NOMO-1 treated with dmso at 0.1 percent for 144 hours (cell line): ENCODE data around the gene UNC13D.
"Not testable (repeated sequence)": the region's sequence is repeated elsewhere in the genome, so short reads cannot be mapped to it uniquely, and the experiment has no call there.

Experiments
- DNase-seq: peaks from one replicate; lab custom pipeline; 2025; ENCODE audit not compliant: unreplicated experiment; lab: John Stamatoyannopoulos, UW

Gene UNC13D

DNA sequence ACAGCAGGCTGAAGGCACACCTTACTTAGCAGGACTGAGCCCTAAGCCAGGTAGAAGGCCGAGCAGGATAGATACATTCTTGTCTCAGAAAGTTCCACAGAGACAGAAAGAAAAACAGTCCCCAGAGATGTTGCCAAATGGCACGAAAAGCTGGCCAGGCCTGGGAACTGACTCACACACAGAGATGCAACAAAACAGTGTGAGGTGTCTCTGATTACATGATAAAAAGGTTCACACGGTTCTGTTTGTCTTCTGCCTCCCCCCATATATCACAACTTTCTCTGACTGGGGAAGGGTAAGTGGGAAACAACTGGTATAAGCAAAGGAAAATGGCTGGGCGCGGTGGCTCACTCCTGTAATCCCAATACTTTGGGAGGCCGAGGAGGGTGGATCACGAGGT, 9.2 kb upstream of the UNC13D start:
- DNase-seq = no peak

DNA sequence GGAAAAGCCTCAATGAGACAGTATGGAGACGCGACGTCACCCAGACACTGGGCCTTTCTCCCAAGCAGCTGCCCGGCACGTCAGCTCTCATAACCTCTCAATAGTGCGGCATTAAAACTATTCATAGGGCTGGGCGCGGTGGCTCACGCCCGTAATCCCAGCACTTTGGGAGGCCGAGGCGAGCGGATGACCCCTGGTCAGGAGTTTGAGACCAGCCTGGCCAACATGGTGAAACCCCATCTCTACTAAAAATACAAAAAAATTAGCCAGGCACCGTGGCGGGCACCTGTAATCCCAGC, 7.4 kb upstream of the UNC13D start:
- not testable (repeated sequence) for DNase-seq

DNA sequence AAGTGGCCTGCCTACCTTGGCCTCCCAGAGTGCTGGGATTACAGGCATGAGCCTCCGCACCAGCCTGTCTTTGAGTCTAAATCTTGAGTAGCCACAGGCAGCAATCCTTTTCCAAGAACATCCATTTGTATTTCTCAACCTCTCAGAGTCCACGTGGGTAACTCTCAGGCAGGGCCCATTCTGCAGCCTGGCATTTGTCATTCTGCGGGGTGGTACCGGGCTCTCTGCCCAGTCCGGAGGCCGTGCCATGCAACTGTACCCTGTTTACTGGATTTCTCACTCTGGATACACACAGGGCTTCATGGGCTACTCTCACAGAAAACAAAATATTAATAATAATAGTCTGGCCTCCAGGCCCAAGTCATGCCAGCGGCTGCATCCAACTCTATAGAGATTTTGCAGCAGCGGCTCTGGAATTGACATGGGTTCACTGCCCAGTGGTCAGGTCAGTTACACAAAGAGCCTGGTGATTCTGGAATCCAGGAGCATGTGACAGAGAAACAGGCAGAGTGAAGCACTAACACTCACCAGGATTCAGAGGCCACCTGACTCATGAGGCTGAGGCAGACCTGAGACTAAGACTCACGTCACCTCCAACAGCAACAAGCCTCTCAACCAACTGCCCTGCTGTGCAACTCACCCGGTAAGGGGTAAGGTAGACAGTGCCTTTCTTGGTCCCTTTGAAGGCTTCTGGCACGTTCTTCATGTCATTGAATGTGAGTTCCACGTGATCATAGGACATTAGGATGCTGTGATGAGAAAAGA, 6.9 kb upstream of the UNC13D start:
- DNase-seq = no peak

DNA sequence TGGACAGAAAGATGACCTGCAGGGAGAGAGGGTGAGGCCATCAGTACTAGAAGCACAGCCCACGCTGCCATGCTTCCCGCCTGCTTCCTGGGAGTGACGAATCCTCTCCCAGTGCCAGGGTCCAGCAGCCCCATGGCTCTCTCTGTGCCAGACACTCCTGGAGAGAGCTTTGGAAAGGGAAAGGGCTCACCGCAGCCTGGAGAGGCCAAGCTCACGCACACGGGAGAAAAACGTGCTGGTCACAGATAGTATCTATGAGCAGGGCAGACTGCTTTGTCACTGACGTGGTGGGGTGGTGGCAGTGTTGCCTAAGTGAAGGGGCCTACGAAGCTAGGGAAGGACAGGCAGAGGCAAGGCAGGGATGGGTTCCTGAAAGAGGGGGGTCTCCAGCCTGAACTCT, 5.5 kb upstream of the UNC13D start:
- DNase-seq = no peak

DNA sequence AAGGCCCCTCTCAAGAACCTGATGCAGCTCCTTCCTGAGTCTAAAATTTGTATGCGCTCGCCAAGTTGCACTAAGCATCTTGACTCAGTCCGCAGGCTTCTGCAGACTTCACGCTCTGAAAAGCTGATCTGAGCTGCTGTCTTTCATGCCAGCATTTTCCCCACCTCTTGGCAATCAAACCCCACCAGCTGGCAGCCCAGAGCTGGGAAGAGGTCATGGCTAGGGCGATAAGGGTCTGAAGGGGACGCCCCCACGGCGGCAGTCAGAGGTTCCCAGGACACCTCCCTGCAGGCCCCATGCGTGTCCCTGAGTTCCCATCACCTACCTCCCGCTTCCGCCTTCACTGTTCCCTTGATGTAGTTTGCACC, 5.1 kb upstream of the UNC13D start:
- DNase-seq = no peak

DNA sequence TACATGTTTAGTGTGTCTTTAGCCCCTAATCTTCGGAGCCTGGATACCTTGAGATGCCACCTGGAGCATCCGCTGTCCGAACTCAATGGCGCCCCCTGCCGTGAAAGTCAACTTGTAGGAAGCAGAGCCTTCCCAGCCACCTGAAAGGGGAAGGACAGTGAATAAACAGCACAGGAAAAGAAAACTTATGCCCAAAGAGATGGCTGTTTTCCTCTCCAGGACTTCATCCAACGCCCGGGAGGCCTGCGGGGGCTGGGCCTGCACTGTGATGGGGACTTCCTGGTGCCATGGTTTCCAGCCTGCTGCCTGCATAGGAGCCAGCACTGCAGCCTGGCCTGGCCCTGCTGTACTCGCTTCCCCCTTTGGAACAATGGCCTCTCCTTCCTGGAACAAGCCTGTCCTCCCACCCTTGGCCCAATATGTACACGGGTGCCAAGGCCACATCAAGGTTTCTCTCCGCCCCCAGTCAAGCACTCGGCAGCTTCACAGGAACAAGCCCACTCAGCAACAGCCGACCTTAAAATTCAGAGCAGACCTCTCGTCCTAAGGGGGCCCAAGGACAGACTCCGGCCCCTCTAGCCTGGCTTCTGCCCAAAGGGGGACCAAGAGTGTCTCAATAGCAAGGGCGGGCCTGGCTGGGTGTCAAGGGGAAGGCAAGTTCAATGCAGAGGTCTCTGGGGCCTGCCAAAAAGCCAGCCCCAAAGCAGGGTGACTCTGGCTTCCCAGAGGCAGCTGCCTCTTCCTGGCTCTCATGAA, 4.5 kb upstream of the UNC13D start:
- peak; percentile 18 for DNase-seq

DNA sequence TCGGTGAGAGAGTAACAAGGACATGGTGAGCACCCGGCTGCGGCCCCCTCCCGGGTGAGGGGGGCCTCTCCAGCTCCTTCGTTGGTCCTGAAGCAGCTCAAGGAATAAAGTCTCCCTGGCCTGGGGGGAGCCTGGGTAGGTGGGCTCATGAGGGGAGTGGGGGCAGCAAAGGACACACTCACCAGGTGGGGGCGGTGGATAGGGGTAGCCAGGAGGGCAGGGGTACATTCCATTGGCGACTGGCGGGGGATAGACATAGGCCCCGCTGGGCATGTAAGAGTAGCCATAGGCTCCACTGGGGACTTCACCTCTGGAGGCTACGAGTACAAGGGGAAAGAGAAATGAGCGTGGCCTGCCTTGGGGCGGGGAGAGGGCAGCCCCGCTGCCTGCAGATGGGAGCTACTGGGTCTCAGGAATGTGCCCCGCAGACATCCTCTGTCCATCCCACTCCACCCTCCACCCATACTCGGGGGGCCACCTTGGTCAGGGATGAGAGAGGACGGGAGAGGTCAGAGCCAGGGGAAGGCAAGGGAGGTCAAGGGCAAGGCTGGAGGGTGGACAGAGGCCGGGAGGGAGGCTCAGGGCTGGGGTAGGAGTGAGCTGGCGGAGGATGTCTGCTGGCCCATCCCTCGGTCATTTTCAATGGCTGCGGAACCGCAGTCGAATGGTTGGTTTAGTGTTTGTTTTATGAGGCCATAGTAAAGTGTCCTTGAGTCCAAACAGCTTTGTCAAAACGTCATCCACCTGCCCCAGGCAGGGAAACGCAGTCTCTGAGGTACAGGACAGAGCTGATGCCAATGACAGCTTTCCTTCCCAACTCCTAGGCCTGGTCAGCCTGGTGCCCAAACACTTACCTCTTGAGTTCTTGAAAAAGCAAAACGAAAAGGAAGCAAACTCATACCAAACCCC, 3.7 kb upstream of the UNC13D start:
- DNase-seq = no peak

DNA sequence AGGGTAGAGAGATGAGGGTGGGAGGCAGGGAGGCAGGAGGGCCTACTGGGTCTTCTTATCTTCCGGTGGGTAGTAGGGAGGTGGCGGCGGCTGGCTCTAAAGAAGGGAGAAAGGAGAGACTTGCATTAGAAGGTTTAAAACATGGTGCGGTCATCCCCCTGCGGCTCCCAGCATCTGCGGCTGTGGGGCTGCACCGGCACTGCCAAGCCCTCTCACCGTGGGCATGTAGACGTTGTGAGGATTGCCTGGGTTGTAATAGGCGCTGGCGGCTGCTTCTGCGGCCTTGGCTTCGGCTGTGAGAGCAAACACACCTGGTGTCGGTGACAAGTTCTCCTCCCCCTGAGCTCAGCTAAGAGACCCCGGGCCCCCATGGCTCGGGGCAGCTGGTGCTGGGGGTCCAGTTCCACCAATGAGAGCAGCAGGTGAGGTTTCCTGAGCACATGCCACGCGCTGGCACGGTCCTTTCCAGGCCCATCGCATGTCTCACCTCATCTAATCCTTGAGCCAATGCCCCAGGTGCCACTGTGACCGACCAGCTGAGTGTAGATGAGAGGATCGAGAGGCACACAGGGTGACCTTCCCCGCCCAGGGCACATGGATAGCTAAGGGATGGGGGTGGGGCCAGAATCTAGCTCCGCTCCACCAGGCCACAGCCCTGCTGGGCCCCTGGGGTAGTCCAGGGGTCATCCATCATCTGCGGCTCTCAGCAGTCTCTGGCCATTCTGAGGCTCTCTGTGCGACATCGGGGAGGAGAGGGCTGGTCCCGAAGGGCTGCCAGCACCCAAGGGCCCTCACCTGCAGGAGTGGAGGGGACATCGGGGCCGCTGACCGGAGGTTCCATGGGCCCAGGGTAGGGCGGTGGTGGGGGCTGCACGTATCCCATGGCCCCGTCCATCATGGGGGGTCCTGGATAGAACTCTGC, 2.7 kb upstream of the UNC13D start:
- DNase-seq = no peak

DNA sequence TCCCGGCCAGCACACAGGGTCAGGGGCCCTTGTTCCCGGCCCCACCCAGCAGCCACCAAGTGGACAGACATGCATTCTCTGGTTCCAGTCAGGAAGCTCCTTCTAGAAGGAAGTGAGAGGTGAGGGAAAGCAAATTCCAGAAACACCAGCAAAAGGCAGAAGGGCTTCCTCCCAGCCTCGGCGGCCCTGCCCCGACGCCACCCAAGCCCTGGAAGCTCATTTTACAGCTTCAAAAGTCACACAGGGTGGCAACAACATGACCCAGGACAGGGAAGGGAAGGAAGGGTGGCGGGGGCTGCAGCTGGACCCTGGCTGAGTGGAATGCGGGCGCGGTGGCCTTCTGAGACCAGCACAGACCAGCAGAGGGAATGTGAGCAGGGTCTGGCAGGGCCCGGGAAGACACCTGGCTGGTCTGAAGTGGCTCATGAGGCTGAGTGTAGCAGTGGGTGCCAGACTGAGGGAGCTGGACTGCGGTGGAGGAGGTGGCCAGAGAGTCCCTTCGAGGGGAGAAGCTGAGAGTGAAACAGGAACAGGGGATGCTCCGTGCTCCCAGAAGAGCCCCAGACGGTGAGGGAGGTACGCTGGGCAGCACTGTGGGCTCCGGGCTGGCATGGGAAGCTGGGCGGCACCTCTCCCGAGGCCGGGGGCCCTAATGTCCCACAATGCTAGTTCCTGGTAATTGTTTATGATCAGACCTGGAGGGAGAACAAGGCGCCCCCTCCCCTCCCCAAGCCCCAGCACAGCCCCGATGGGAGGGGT, 1.9 kb upstream of the UNC13D start:
- no peak for DNase-seq

DNA sequence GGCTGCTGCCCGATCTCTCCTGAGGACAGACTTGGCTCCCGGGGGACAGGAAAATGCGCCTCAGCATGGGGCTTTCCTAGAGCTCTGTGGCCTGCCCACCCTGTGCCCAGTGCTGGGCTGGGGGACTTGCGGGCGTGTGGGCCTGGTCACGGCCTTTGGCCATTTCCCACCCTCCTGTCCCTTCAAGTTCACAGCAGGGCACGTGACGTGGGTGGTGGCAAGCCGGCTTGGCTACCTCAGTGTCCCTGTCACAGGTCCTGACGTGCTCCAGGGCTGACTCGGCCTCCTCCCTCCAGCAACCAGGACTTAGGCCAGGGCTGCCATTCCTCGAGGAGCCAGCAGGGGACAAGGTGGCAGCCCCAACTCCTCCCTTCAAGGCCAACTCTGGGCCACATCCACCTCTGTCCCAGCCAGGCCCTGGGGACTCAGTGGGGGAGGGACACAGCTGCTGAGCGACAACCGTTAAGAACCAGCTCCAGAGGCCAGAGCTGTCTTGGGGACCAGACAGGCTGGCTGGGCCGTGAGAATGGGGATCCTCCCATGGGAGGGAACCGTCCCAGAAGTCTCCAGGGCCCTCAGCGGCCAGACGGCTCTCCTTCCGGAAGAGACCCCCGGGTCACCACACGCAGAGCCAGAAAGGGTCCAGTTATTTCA, 981 bp upstream of the UNC13D start:
- DNase-seq = peak; percentile 35

DNA sequence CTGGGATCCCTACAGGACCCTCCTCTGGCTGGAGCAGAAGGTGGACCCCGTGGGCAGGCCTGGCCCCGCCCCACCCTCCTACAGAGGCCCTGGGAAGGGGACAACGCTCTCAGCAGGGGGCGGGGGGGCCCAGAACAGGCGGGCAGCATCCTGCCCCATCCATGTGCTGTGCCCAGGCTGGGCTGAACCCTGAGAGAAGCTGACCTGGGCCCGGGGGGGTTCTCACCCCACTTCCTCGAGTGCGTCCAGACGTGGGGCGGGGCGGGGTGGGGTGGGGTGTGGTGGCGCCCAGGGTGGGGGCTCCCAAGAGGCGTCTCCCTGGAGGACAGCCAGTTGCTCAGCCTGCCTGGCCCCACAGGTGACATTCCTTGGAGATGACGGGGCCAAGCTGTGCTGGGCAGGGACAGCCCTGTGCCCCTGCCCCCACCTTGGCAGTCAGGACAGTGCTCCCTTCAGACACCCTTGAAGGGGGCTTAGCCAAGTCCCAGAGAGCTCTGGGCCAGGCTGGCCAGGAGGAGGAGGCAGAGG, 390 bp upstream of the UNC13D start:
- DNase-seq = no peak

DNA sequence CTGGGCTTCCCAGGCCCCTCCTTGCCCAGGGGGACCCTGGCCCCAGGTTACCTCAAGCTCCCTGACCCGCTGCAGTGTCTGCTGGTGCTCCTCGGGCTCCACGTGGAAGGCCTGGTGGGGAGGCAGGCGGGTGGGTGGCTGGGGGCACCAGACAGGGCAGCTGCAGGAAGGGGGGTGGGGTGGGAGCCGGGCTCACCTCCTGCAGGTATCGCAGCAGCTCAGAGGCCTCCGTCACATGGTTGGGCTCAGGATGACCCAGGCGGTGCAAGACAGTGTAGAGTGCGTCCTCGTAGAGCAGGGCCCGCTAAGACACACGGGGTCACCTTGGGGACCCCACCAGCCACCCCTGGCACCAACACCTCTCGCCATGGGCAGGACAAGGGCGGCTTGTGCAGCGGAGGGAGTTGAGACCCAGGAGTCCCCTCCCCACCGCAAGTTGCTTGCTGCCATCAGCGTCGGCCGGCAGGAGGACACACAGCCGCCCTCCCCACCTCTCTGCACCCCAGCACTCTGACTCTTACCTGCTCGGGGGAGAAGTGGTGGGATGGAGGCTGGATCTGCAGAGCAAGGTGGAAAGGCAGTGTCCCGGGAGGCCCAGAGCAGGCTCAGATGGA, 1.1 kb downstream of the UNC13D start:
- DNase-seq = no peak

DNA sequence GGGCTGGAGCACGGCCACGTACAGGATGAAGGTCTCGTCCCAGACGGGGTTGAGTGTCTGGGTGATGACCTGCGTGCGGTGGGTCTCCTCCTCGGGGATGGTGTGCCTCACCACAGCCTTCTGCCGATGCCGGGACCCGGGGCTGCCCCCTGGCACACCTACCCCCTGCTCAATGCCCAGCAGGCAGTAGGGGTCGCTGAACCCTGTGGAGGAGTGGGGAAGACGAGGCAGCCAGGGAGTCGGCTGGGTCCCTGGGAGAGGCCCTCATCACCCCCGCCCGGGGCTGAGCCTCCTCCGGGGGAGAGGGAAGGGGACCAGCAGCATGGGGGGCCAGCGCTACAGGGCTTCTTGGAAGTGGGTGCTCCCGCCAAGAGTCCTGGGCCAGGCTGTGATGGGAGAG, 1.8 kb downstream of the UNC13D start:
- no peak for DNase-seq

DNA sequence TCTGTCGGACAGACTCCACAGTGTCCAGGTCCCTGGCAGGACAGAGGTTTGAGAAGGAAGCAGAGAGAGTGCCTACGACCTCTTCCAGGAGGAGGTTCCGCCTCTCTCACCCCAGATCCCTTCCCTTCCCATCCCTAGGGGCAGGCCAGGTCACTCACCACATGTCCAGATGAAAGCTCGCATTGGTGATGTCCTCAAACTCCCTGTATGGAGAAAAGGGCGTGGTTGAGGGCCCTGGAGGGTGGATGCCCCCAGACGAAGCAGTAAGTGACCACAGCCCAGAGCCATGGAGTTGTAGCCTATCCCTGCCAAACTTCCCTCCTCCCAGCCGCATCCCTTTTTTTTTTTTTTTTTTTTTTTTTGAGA, 3.4 kb downstream of the UNC13D start:
- no peak for DNase-seq

DNA sequence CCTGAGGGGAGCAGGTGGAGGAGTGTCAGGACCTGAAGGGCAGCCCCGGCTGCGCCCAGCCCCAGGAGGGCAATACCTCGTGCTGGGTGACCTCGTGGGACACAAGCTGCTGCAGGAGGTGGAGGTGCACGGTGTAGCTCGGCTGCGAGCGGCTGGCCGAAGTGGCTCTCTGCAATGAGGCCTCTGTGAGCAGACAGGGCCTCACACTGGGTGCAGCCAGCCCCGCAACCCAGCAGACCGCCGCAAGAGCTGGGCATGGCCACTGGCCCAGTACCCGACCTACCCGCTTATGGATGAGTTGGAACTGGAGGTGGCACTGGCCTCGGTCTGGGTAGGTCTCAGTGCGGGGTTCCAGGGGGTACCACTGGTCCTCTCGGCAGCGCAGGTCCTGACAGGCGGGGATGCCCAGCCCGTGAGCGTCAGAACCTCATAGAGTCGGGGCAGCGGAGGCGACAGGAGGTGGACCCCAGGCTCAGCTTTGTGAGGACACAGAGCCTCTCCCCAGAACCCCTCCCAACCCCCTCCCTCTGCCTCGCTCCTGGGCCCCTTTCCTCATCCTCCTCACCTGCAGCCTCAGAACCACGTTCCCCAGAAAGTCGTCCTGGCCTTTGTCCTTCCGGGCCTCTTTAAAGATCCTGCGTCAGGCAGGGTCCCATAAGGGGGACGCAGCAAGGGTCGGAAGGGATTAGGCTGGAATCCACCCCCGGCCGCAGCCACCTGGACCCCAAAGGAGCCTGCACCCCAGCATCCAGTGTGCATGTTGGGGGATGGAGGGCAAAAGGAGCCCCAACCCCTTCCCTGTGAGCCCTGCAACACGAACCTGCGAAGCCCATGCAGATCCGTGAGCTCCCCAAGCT, 4.0 kb downstream of the UNC13D start:
- no peak for DNase-seq

DNA sequence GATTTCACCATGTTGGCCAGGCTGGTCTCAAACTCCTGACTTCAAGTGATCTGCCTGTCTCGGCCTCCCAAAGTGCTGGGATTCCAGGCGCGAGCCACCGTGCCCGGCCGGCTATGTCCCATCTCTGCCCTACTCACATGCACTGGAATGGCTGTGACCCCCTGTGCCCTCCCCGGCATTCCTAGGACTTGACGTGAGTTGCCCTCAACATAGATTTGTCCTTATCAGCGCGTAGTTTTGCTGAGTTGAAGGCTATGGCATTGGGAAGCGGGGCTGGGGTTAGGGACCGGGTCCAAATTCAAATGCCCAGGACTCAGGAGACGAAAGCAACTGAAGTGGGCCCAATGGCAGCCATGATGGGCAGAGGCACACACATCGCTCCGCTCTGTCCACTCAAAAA, 5.8 kb downstream of the UNC13D start:
- DNase-seq = no peak

DNA sequence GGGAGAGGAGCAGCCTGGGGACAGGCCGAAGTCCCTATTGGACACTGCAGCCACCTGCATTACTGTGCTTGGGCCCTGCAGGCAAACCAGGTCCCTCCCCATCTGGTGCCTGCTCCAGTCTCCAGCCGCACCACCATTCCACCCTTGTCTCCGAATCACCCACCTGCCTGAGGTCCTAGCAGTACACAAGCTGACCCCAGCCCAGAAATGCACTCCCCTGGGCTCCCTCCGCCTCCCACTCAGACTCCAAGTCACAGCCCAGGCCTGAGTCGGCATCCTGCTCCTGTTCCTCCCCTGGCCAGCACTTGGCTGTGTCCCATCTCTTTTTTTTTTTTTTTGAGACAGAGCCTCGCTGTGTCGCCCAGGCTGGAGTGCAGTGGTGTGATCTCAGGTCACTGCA, 6.3 kb downstream of the UNC13D start:
- DNase-seq = no peak

DNA sequence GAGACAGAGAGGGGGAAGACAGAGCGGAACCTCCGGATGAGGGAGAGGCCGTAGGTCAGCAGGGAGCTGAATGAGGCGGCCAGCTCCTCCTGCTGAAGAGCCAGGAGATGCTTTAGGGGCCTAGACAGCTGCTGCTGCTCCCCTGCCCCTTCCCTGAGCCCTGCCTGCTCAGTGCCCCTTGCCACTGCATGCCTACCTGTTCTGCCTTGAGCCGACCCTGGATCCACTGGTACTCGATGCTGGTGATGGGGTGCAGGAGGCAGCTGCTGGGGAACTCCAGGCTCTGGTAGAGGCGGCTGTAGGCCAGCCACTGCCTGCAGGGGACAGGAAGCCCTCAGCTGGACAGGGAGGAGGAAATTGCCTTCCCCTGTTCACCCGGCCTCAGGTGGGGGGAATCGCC, 7.6 kb downstream of the UNC13D start:
- no peak for DNase-seq
